Rectal smooth muscle tissue (tissue), 1 donor: ENCODE measurements around the gene RNASE2.

ENCODE experiments used
- H3K27ac ChIP-seq: one replicate; pipeline ENCODE4 v1.7.0; 2013; ENCODE audit warnings: low read depth, low read length, inconsistent platforms
- H3K27me3 ChIP-seq: one replicate; pipeline ENCODE4 v1.7.0; 2013; ENCODE audit warnings: low read length; ENCODE audit not compliant: control insufficient read depth, insufficient read depth
- H3K36me3 ChIP-seq: one replicate; pipeline ENCODE4 v1.7.0; 2013; ENCODE audit warnings: low read length; ENCODE audit not compliant: control insufficient read depth, insufficient read depth
- H3K4me1 ChIP-seq: one replicate; pipeline ENCODE4 v1.7.0; 2013; ENCODE audit warnings: low read length; ENCODE audit not compliant: control insufficient read depth, insufficient read depth
- H3K4me3 ChIP-seq: one replicate; pipeline ENCODE4 v1.7.0; 2013; ENCODE audit warnings: low read length
- H3K9ac ChIP-seq: one replicate; pipeline ENCODE4 v1.7.0; 2013; ENCODE audit warnings: low read length

RNASE2 gene

DNA sequence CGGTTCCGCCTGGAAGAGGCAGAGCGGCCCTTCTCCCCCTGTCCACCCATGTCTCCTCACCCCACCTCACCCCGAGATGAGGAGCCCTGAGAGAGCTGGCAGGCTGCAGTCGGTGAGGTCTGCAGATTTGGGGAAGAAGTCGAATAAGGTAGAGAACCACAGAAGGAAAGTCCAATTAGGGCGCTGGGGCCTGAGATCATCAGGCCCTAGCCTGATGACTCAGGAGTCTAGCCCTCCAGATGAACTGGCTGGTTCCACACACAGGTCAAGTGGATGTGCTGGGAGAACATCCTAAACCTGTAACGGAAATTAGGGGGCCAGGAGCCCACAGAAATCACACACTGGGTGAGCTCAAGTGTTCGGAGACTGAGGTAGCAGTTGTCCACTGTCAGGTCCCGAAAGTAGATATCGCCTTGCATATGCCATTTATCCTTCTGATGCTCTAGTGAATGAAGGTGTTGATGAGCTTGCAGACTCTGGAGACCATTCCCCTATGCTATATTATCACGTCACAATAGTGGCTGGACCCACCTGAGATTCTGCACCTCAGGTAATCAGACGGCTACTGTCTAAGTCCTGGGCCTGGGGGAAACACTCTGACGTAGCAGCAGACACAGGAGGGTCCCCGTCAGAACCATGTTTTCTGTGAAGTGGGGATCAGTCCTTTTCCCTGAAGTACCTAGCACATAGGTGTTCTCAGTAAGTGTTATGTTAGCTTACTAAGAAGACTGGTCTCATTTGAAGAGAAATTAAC lies 33.6 kb downstream of the RNASE2 start:
- Histone ChIP-seq H3K9ac (no peak overlapping the region), H3K4me1 (peaks cover 12% of the 10 kb centered on the region), H3K4me3 (peak overlapping the region; percentile 55), H3K36me3 (peaks cover 8% of the 10 kb centered on the region), H3K27me3 (no peaks in the 10 kb centered on the region), H3K27ac (peak overlapping the region; percentile 91)

- Histone ChIP-seq H3K4me3 (peak overlapping the region; percentile 55), H3K4me1 (peaks cover 12% of the 10 kb centered on the region), H3K36me3 (peaks cover 8% of the 10 kb centered on the region)
These were observed 34.1 kb downstream of the RNASE2 start for GRCh38 chr14:20989471-20989786.

GRCh38 chr14:20989787-20990600 lies 34.7 kb downstream of the RNASE2 start, which contains the start of gene METTL17:
Gene METTL17, plus strand, starts transcription at chr14:20989980. Its CDS starts 23 bp downstream, at chr14:20990003.
- H3K27me3 ChIP-seq, result no peaks in the 10 kb centered on the region
- peak within 1 kb of the TSS; percentile 80 for H3K9ac ChIP-seq
- H3K4me3 ChIP-seq, result peak within 1 kb of the TSS; percentile 95
- H3K4me1 ChIP-seq, result peaks cover 12% of the 10 kb centered on the region
- peaks cover 14% of the 10 kb centered on the region for H3K36me3 ChIP-seq
- peak within 1 kb of the TSS; percentile 91 for H3K27ac ChIP-seq

More at GRCh38 chr14:20989471-20989786, 34.1 kb downstream of the RNASE2 start:
- no peaks in the 10 kb centered on the region for H3K27me3 ChIP-seq
- H3K9ac ChIP-seq, result no peak overlapping the region
- peak overlapping the region; percentile 91 for H3K27ac ChIP-seq

- peaks cover 31% of the 10 kb centered on the region for H3K36me3 ChIP-seq
- H3K27me3 ChIP-seq, result no peaks in the 10 kb centered on the region
- no peak overlapping the region for H3K9ac ChIP-seq
- no peak overlapping the region for H3K27ac ChIP-seq
- no peak overlapping the region for H3K4me3 ChIP-seq
- no peaks in the 10 kb centered on the region for H3K4me1 ChIP-seq
These were observed 41.2 kb downstream of the RNASE2 start for GRCh38 chr14:20996521-20996920.

GRCh38 chr14:20997115-20997514 lies 41.8 kb downstream of the RNASE2 start:
- Histone ChIP-seq H3K36me3 (peaks cover 27% of the 10 kb centered on the region), H3K27ac (no peak overlapping the region), H3K4me1 (no peaks in the 10 kb centered on the region), H3K27me3 (no peaks in the 10 kb centered on the region), H3K9ac (no peak overlapping the region), H3K4me3 (no peak overlapping the region)

DNA sequence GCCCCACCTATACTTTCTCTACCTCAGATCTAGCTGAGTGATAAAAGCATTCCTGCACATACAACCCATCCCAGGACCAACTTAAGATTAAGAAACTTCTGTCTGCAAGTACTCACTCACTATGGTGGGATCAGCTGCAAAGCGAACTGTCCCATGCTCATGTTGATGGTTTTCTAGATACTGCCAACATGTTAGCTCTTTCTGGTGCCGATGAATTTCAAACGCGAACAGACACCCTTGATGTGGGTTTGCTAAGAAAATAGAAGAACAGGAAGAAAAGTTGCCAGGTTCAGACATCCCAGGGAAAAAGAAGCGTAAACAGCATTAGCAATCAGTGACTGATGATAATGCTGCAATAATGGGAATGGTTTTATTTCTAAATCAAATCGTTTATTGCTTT lies 42.3 kb downstream of the RNASE2 start:
- peaks cover 27% of the 10 kb centered on the region for H3K36me3 ChIP-seq
- H3K4me1 ChIP-seq, result no peaks in the 10 kb centered on the region
- H3K27me3 ChIP-seq, result no peaks in the 10 kb centered on the region
- no peak overlapping the region for H3K4me3 ChIP-seq
- H3K9ac ChIP-seq, result no peak overlapping the region
- H3K27ac ChIP-seq, result no peak overlapping the region

- Histone ChIP-seq H3K9ac (no peak overlapping the region), H3K27me3 (no peaks in the 10 kb centered on the region), H3K4me3 (no peak overlapping the region), H3K4me1 (no peaks in the 10 kb centered on the region), H3K36me3 (peaks cover 25% of the 10 kb centered on the region), H3K27ac (no peak overlapping the region)
These were observed 42.9 kb downstream of the RNASE2 start for GRCh38 chr14:20998139-20998538.

GRCh38 chr14:20998674-20999366 lies 43.5 kb downstream of the RNASE2 start, which contains the start of gene SLC39A2:
Gene SLC39A2, plus strand, starts transcription at chr14:20999293. Its CDS starts 154 bp downstream, at chr14:20999447.
- no peaks in the 10 kb centered on the region for H3K4me1 ChIP-seq
- H3K27ac ChIP-seq, result no peak within 1 kb of the TSS
- H3K36me3 ChIP-seq, result peaks cover 23% of the 10 kb centered on the region
- H3K4me3 ChIP-seq, result no peak within 1 kb of the TSS
- H3K9ac ChIP-seq, result no peak within 1 kb of the TSS
- H3K27me3 ChIP-seq, result no peaks in the 10 kb centered on the region

GRCh38 chr14:20999591-20999990 lies 44.3 kb downstream of the RNASE2 start:
- Histone ChIP-seq H3K4me3 (no peak overlapping the region), H3K4me1 (no peaks in the 10 kb centered on the region), H3K9ac (no peak overlapping the region), H3K27ac (no peak overlapping the region), H3K36me3 (peaks cover 21% of the 10 kb centered on the region), H3K27me3 (no peaks in the 10 kb centered on the region)

GRCh38 chr14:21001218-21001617 lies 45.9 kb downstream of the RNASE2 start:
- Histone ChIP-seq H3K4me1 (no peaks in the 10 kb centered on the region), H3K4me3 (no peak overlapping the region), H3K36me3 (peaks cover 5% of the 10 kb centered on the region), H3K9ac (no peak overlapping the region), H3K27ac (no peak overlapping the region), H3K27me3 (no peaks in the 10 kb centered on the region)

DNA sequence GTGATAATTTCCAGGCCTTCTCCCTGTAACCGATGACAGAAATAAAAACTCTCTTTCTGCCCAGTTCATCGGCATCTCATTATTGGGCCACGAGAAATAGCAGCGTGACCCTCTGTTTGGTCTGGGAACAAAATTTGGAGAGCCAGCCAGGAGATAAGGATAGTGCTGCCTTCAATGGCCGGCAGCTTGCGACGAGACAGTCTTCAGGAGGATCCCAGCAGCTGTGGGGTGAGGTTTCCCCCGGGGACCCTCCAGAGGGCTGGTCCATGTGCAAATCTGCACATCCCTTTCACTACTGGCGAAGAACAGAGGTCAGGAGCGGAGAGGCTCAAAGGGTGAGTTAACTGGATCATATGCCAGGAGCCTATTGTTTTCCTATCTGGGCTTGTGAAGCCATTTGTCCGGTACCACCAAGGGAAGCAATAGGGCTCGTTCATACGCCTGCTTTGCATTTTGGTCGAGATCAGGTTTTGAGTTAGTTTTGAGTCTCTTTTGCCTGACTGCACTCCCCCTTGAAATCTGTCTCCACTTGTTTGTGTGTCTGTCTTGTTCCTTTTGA lies 48.6 kb downstream of the RNASE2 start:
- Histone ChIP-seq H3K27me3 (no peaks in the 10 kb centered on the region), H3K9ac (no peak overlapping the region), H3K4me3 (no peak overlapping the region), H3K4me1 (no peaks in the 10 kb centered on the region), H3K27ac (no peak overlapping the region), H3K36me3 (no peaks in the 10 kb centered on the region)
